T-helper 17 cell (primary cell): ENCODE measurements around the gene GOLGA8A. TPM values are rescaled to one million over a fixed set of nuclear protein-coding genes. Genes with fewer than 3 reads are reported as not detected.
"Not testable (repeated sequence)": the region's sequence is repeated elsewhere in the genome, so short reads cannot be mapped to it uniquely, and the experiment has no call there.

ENCODE experiments used
- ATAC-seq: fragments of 150-1000 bp; cut with Tn5 transposase; 2 replicates; pipeline ENCODE4 v1.10.0; 2021; ENCODE audit warnings: mild to moderate bottlenecking, moderate library complexity
- DNase-seq, 3 donors: peaks; one replicate each; pipeline versions ENCODE4 v3.0.0 to v3.0.0-alpha.2; 2020 to 2021
- H3K9me3 ChIP-seq: one replicate; pipeline ENCODE4 v1.7.0; 2013; ENCODE audit warnings: low read length, mild to moderate bottlenecking; ENCODE audit not compliant: control insufficient read depth, poor library complexity, severe bottlenecking
- H3K27ac Mint-ChIP-seq: one replicate; pipeline ENCODE4 v1.8.0; 2022; ENCODE audit warnings: mild to moderate bottlenecking, moderate library complexity, mixed read lengths
- H3K27me3 Mint-ChIP-seq: one replicate; pipeline ENCODE4 v1.8.0; 2022; ENCODE audit warnings: mixed read lengths
- H3K36me3 Mint-ChIP-seq: one replicate; pipeline ENCODE4 v1.8.0; 2022; ENCODE audit warnings: low read depth, mixed read lengths
- H3K4me1 Mint-ChIP-seq: one replicate; pipeline ENCODE4 v1.8.0; 2022; ENCODE audit warnings: mild to moderate bottlenecking, mixed read lengths
- H3K4me3 Mint-ChIP-seq: one replicate; pipeline ENCODE4 v1.8.0; 2022; ENCODE audit warnings: mild to moderate bottlenecking, moderate library complexity, mixed read lengths
- total RNA-seq, 4 donors: library from RNA in 2 of 4; stranded (reverse) in 2 of 4; gene quantifications; one replicate each; pipeline ENCODE4 v1.2.3 and lab custom pipeline; 2022 to 2026

The GOLGA8A gene
- total RNA-seq, 2 donors from 2014 or later, result 210 to 223 TPM

- not testable (repeated sequence) for H3K27me3 Mint-ChIP-seq, H3K36me3 Mint-ChIP-seq, H3K4me1 Mint-ChIP-seq
Observed at GRCh38 chr15:34389594-34390086, 48.0 kb downstream of the GOLGA8A start.

More at GRCh38 chr15:34389594-34390086, 48.0 kb downstream of the GOLGA8A start:
- H3K27ac Mint-ChIP-seq, H3K4me3 Mint-ChIP-seq, H3K9me3 ChIP-seq, DNase-seq, ATAC-seq: not testable (repeated sequence)

Other genes starting within 250 kb of the GOLGA8A start
- gene KATNBL1, start 227.7 kb downstream of the GOLGA8A start, total RNA-seq, result 10 to 100 TPM; 23.8 to 26.2 TPM
- 10 to 100 TPM; 70.8 to 83.8 TPM for gene EMC4, start 212.8 kb downstream of the GOLGA8A start, total RNA-seq
- gene SLC12A6, start 100.0 kb downstream of the GOLGA8A start, total RNA-seq, result 10 to 100 TPM; 57.9 to 69.2 TPM
- gene NOP10, start 94.7 kb downstream of the GOLGA8A start, total RNA-seq, result 10 to 100 TPM; 40.8 to 52.8 TPM
- gene NUTM1, start 94.5 kb downstream of the GOLGA8A start, total RNA-seq, result not detected
- 10 to 100 TPM; 93.2 to 99.0 TPM for gene LPCAT4, start 70.6 kb downstream of the GOLGA8A start, total RNA-seq
- gene GOLGA8B, start 145.8 kb upstream of the GOLGA8A start, total RNA-seq, result 100 to 1,000 TPM; 428 to 475 TPM